GM12878 (cell line): ENCODE results near the gene NDE1. TPM values are rescaled to one million over a fixed set of nuclear protein-coding genes. Genes with fewer than 3 reads are reported as not detected.
A peak's percentile ranks its signal among the peaks of the same experiment; 100 is the strongest.

ENCODE experiments used
- ATAC-seq: fragments of 200-7000 bp; cut with Tn5 transposase; 3 replicates; pipeline ENCODE4 v1.9.1; 2020; ENCODE audit warnings: mild to moderate bottlenecking, moderate library complexity
- BruUV-seq: library from RNA; stranded (reverse); fragments of 400-500 nt; replicated peaks from 2 replicates; lab custom pipeline; 2021; lab: Mats Ljungman, UMichigan
- CTCF ChIA-PET: fragments of 300-600 bp; sonication (Branson Sonifier 250); formaldehyde crosslinking; extraction: SDS; loops from one replicate; lab custom pipeline; 2021; ENCODE audit warnings: inconsistent platforms; lab: Yijun Ruan, JAX
- POLR2A ChIA-PET: fragments of 350-600 bp; formaldehyde crosslinking; extraction: SDS; loops from one replicate; lab custom pipeline; 2021; ENCODE audit warnings: inconsistent platforms; lab: Charles Lee
- RAD21 ChIA-PET: fragments of 300-600 bp; sonication (Branson Sonifier 250); formaldehyde crosslinking; loops from one replicate; lab custom pipeline; 2023; ENCODE audit warnings: antibody characterized with exemption; ENCODE audit not compliant: unreplicated experiment; lab: Charles Lee
- SMC1A ChIA-PET: fragments of 300-600 bp; sonication (Branson Sonifier 250); formaldehyde crosslinking; loops from one replicate; lab custom pipeline; 2023; ENCODE audit not compliant: unreplicated experiment, uncharacterized antibody; lab: Charles Lee
- DNase-seq: peaks from one replicate; pipeline ENCODE4 v3.0.0-alpha.2; 2011; ENCODE audit warnings: low read depth, low spot score
- FAIRE-seq: peaks from 3 replicates; lab custom pipeline; 2011; peaks lifted over from hg19 to GRCh38; lab: Jason Lieb, UNC
- H2AFZ ChIP-seq: 2 replicates; pipeline ENCODE4 v1.6.0; 2011; ENCODE audit warnings: low read depth, low read length, control low read depth; ENCODE audit not compliant: control insufficient read depth
- H3K27ac ChIP-seq: 2 replicates; pipeline ENCODE4 v1.5.1; 2011; ENCODE audit warnings: control low read depth; ENCODE audit not compliant: control insufficient read depth, insufficient read depth
- H3K27me3 ChIP-seq, 2 experiments: replicated peaks in 1 of 2; 2 replicates each; pipeline versions ENCODE4 v1.6.0 to v1.6.1; 2011; ENCODE audit warnings: low read length in 1 of 2; ENCODE audit not compliant: control insufficient read depth in 2 of 2, insufficient read depth in 2 of 2
- H3K36me3 ChIP-seq, 2 experiments: 2 replicates each; pipeline ENCODE4 v1.5.1; 2011; ENCODE audit warnings: low read length in 1 of 2; ENCODE audit not compliant: control insufficient read depth in 2 of 2, insufficient read depth in 2 of 2
- H3K4me1 ChIP-seq: 2 replicates; pipeline ENCODE4 v1.6.1; 2011; ENCODE audit warnings: mild to moderate bottlenecking, low read length, moderate library complexity, mixed read lengths; ENCODE audit not compliant: control insufficient read depth, insufficient read depth
- H3K4me2 ChIP-seq: 2 replicates; pipeline ENCODE4 v1.6.0; 2011; ENCODE audit warnings: control low read depth; ENCODE audit not compliant: control insufficient read depth, insufficient read depth
- H3K4me3 ChIP-seq: fragments of 200-600 bp; sonication (generic); 2 replicates; pipeline ENCODE4 v1.5.1; 2016
- H3K79me2 ChIP-seq: 2 replicates; pipeline ENCODE4 v1.6.0; 2011; ENCODE audit warnings: low read length; ENCODE audit not compliant: control insufficient read depth, insufficient read depth
- H3K9ac ChIP-seq: 2 replicates; pipeline ENCODE4 v1.8.0; 2011; ENCODE audit warnings: low read length, control low read depth, mixed read lengths; ENCODE audit not compliant: control insufficient read depth, insufficient read depth
- H3K9me3 ChIP-seq: replicated peaks from 3 replicates; pipeline ENCODE4 v1.5.1; 2011; ENCODE audit warnings: mild to moderate bottlenecking, low read length; ENCODE audit not compliant: control insufficient read depth, insufficient read depth
- H4K20me1 ChIP-seq: 2 replicates; pipeline ENCODE4 v1.6.0; 2011; ENCODE audit not compliant: control insufficient read depth, insufficient read depth
- FOS ChIP-seq: IDR thresholded peaks from 3 replicates; pipeline ENCODE4 v1.6.1; 2011; ENCODE audit warnings: borderline replicate concordance; ENCODE audit not compliant: insufficient read length; ENCODE audit errors: extremely low read depth
- KAT2A ChIP-seq: conservative IDR thresholded peaks from 2 replicates; pipeline ENCODE4 v1.6.1; 2011; ENCODE audit warnings: low read depth, low read length; ENCODE audit not compliant: control insufficient read depth
- RBBP5 ChIP-seq: fragments of 200-600 bp; sonication (generic); conservative IDR thresholded peaks from 2 replicates; pipeline ENCODE4 v1.6.1; 2016
- SREBF2 ChIP-seq: IDR thresholded peaks from 2 replicates; pipeline ENCODE4 v1.6.1; 2012; ENCODE audit warnings: mild to moderate bottlenecking, low read length
- STAT3 ChIP-seq: IDR thresholded peaks from 2 replicates; pipeline ENCODE4 v1.6.1; 2011; ENCODE audit warnings: low read depth, low read length, improper control_type of control experiment
- SUPT20H ChIP-seq: IDR thresholded peaks from 2 replicates; pipeline ENCODE4 v1.6.1; 2011; ENCODE audit warnings: low read depth, mild to moderate bottlenecking, low read length, moderate library complexity, borderline replicate concordance; ENCODE audit not compliant: control insufficient read depth
- TBL1XR1 ChIP-seq: IDR thresholded peaks from 2 replicates; pipeline ENCODE4 v1.6.1; 2012; ENCODE audit warnings: low read depth, low read length, improper control_type of control experiment
- WGBS: methylation state at CpG from one replicate; pipeline ENCODE4 v1.1.6; 2016; ENCODE audit warnings: low lambda C conversion rate; ENCODE audit not compliant: insufficient replicate concordance, insufficient coverage; ENCODE audit errors: missing lambda C conversion rate; 5-methylcytosine and 5-hydroxymethylcytosine counted together
- in situ Hi-C: fragments of 300-500 bp; cut with MboI; formaldehyde crosslinking; loops from 9 replicates; pipeline ENCODE4 v1.14.3; 2018; ENCODE audit warnings: mixed read lengths
- intact Hi-C: fragments of 100-400 bp; cut with micrococcal nuclease; formaldehyde crosslinking; loops from one replicate; pipeline ENCODE4 v1.14.2; 2022; ENCODE audit not compliant: unreplicated experiment
- polyA plus RNA-seq, 11 experiments: library from polyadenylated mRNA; depleted of rRNA in 4 of 11; unstranded in 6 of 11; stranded (reverse) in 5 of 11; fragments of >200 nt; fragmentation: Nextera tagmentation in 4 of 11; fragmentation: Illumina TruSeq in 1 of 11; extraction: Ambion mirVana in 4 of 11; extraction: Trizol in 1 of 11; gene quantifications; 1 replicate in 1 of 11; 2 replicates in 10 of 11; pipeline versions ENCODE4 v1.2.1 to v1.2.3, GENCODE V29; 2011 to 2016; ENCODE audit warnings: inconsistent platforms in 2 of 11, missing spikeins in 2 of 11, low read depth in 1 of 11
- total RNA-seq, 4 experiments: library from RNA; depleted of rRNA in 3 of 4; stranded (reverse); fragments of >200 nt in 3 of 4; fragmentation: Illumina TruSeq in 1 of 4; extraction: Trizol in 1 of 4; gene quantifications; 2 replicates each; pipeline versions ENCODE4 v1.2.1 to v1.2.3, GENCODE V29; 2013 to 2021

NDE1 gene
- total and polyA plus RNA-seq, 10 of the 15 experiments (the other 5 are each of a cell fraction or from before 2014, with no cell fraction given), result 5.7 to 148 (median 87.8) TPM

- BruUV-seq, result no TSS peak
- Histone ChIP-seq H3K4me3 (no peak overlapping the region), H3K4me1 (peaks cover 30% of the 10 kb centered on the region), H3K9me3 (no peaks in the 10 kb centered on the region), H3K27me3 (no peaks in the 10 kb centered on the region), H3K27ac (peak overlapping the region; percentile 97), H4K20me1 (no peaks in the 10 kb centered on the region), H2AFZ (peak overlapping the region; percentile 31), H3K36me3 (peaks cover 0 to 6% of the 10 kb centered on the region in 2 experiments; a peak in 2 of 4 replicates), H3K4me2 (peak overlapping the region; percentile 62; the same call in 1 of the 2 replicates), H3K79me2 (peaks cover 26% of the 10 kb centered on the region), H3K9ac (no peak overlapping the region)
- ChIA-PET POLR2A (no interaction called here), RAD21 (interaction anchor here (0.6 kb wide), 1 partner anchor 1750 kb away, joined by 3 read pairs; no protein-coding TSS in a partner anchor), CTCF (interaction anchor here (1.0 to 1.3 kb wide), 2 partner anchors 24 to 35 kb away, joined by 3 to 5 read pairs; no protein-coding TSS in a partner anchor), SMC1A (no interaction called here)
- intact Hi-C loops (no loop called here), in situ Hi-C loops (loop anchor here (25.0 kb wide), 1 partner anchor 1010 kb away; the partner anchor contains the start of genes BFAR and PARN)
- TF ChIP-seq FOS, result no peak
- TF ChIP-seq RBBP5, result no peak
- no peak for TF ChIP-seq TBL1XR1
- TF ChIP-seq SREBF2, result no peak
- no peak for TF ChIP-seq STAT3
- TF ChIP-seq SUPT20H, result no peak
- no peak for TF ChIP-seq KAT2A
- no peak for ATAC-seq
- FAIRE-seq, result no peak
- WGBS, result 50% methylated on average over 7 of the region's 7 CpGs
- no peak for DNase-seq
Observed at GRCh38 chr16:15647294-15648014, 2.6 kb upstream of the NDE1 start.
